NB4 (cell line): Measurements from ENCODE around the gene POLR2B.

ENCODE experiments used
- MYC ChIP-seq: IDR thresholded peaks from 2 replicates; pipeline ENCODE4 v1.6.1; 2011; ENCODE audit warnings: low read depth, low read length
- POLR2A ChIP-seq: IDR thresholded peaks from 2 replicates; pipeline ENCODE4 v1.6.1; 2011; ENCODE audit warnings: mild to moderate bottlenecking; ENCODE audit not compliant: insufficient read length; ENCODE audit errors: extremely low read depth
- TF ChIP-seq, protein P1 (sequence below): IDR thresholded peaks from one replicate; pipeline ENCODE4 v1.5.1; 2012; ENCODE audit warnings: low read depth, low read length
- TF ChIP-seq, protein P2 (sequence below): IDR thresholded peaks from 2 replicates; pipeline ENCODE4 v1.6.1; 2011; ENCODE audit warnings: low read depth, low read length

DNA sequence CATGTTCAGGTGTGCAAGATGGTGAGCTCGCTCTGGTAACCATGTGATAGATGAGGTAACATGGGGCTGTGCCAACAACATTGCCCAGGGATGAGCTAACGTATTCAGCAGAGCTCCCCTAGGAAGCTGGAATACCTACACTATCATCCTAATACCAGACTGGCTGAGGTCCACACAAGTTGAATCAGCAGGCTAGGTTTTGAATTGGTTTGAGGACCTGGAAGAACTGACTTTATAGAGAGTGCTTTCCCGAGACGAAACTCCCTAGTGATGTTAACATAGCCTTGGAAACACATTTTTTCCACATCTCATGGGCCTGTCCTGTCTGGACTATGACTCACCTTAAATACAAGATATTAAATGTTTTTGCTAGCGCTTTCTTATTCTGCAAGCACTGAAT, 74.8 kb downstream of the POLR2B start:
- TF ChIP-seq, protein P1, sequence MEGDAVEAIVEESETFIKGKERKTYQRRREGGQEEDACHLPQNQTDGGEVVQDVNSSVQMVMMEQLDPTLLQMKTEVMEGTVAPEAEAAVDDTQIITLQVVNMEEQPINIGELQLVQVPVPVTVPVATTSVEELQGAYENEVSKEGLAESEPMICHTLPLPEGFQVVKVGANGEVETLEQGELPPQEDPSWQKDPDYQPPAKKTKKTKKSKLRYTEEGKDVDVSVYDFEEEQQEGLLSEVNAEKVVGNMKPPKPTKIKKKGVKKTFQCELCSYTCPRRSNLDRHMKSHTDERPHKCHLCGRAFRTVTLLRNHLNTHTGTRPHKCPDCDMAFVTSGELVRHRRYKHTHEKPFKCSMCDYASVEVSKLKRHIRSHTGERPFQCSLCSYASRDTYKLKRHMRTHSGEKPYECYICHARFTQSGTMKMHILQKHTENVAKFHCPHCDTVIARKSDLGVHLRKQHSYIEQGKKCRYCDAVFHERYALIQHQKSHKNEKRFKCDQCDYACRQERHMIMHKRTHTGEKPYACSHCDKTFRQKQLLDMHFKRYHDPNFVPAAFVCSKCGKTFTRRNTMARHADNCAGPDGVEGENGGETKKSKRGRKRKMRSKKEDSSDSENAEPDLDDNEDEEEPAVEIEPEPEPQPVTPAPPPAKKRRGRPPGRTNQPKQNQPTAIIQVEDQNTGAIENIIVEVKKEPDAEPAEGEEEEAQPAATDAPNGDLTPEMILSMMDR: no peak
- TF ChIP-seq MYC (no peak), POLR2A (no peak)
- TF ChIP-seq, protein P2, sequence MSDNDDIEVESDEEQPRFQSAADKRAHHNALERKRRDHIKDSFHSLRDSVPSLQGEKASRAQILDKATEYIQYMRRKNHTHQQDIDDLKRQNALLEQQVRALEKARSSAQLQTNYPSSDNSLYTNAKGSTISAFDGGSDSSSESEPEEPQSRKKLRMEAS: no peak
